ENCODE data around the gene UGT2B15.

DNA sequence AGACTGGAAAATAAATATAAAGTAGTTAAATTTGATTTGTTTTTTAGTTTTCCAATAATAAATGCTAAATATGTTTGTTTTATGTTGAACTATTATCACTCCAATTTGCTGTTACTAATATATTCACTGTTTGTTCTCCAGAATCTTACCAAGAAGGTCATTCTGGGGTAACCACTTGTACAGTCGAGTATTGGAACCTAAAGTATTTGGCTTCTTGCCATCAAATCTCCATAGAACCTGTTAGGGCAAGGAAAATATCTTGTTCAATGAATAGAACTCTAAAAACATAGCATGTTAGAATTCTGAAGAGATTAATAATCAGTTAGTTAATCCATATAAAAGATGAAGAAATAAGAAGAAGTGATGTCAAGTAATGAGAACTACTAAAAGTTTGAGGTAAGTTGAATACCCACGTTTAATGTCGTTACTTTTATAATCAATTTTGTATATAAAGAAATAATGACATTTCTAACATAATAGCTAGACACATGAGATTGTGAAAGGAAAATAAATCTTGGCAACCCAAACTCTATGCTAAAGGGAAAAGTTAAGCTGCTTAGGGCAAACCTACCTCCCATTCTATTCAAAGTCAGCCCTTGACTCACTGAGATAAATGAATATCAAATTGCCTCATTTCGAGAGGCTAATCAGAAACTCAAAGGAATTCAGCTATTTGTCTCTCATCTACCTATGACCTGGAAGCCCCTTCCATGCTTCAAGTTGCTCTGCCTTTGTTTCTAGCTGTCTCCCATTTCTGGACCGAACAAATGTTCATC is 15.3 kb downstream of the UGT2B15 start:
- TF ChIP-seq CTCF (IDR thresholded peaks at IDR 0.05) (no peak), POLR2A (IDR thresholded peaks at IDR 0.05) (no peak)
